ENCODE results near the gene HES6. TPM values are rescaled to one million over a fixed set of nuclear protein-coding genes. Genes with fewer than 3 reads are reported as not detected.

Gene HES6
- total RNA-seq, 6 donors from 2014 or later: 5.2 to 15.8 (median 9.4) TPM

DNA sequence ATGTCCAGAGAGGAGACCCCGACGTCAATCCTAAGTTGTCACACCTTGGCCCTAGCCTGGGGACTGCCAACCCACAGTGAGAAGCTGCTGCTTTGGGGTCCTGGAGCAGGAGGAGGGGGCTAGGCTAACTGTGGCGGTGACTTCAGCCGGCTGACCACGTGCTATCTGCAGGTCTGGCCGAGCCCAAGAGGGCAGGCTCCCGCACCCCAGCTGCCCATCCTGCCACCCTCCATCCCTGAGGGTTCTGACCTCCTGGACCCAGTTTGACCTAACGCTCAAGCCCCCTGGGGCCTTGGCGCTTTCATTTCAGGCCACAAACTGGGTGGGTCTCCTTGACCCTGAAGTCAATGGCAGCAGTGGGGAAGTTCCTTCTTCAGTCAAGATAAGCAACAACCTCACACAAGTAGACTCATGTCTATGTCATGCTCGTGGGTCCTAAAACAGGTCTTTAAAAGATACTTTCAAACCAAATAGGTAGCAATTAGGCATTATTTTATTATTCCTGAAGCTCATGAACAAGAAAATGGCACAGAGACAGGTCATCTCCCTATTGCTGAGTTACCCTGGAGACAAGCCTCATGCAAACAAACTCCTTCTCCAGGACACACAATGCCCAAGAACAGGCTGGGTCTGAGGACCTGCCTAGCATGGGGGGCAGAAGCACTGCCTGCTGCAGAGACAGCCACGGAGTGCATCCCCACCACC is 2.3 kb downstream of the HES6 start:
- no peak for ATAC-seq (ENCODE audit: low FRiP score in 2 of 2)
- no peaks in the 10 kb centered on the region for H3K9me3 ChIP-seq
- TF ChIP-seq POLR2A (IDR thresholded peaks at IDR 0.05): no peak
- no peaks in the 10 kb centered on the region for H3K36me3 ChIP-seq
- H3K27ac ChIP-seq: no peak overlapping the region
- peak in 1 of 2 donors; percentile 15 for DNase-seq
- peaks cover 16 to 35% (median 19%) of the 10 kb centered on the region in 4 donors for H3K4me1 ChIP-seq
- H3K4me3 ChIP-seq: no peak overlapping the region
- peaks cover 0 to 12% (median 4%) of the 10 kb centered on the region in 4 donors for H3K27me3 ChIP-seq
- WGBS, 2 donors: 87 to 89% methylated on average over 7 to 11 of the region's 11 CpGs

- Histone ChIP-seq H3K4me3 (no peak overlapping the region), H3K27ac (no peak overlapping the region), H3K36me3 (no peaks in the 10 kb centered on the region), H3K9me3 (no peaks in the 10 kb centered on the region), H3K4me1 (peaks cover 16 to 38% (median 19%) of the 10 kb centered on the region in 4 donors), H3K27me3 (peaks cover 0 to 12% (median 4%) of the 10 kb centered on the region in 4 donors)
- WGBS, 2 donors: 77 to 93% methylated on average over 3 to 4 of the region's 4 CpGs
- no peak for TF ChIP-seq POLR2A (IDR thresholded peaks at IDR 0.05)
- no peak for TF ChIP-seq EP300 (IDR thresholded peaks at IDR 0.05)
- TF ChIP-seq POLR2AphosphoS5 (IDR thresholded peaks at IDR 0.05): no peak
- DNase-seq (peak in 1 of 2 donors; percentile 12), ATAC-seq (ENCODE audit: low FRiP score in 2 of 2) (no peak)
Observed at GRCh38 chr2:238236571-238236970, 3.3 kb downstream of the HES6 start.

- Histone ChIP-seq H3K36me3 (no peaks in the 10 kb centered on the region), H3K9me3 (no peaks in the 10 kb centered on the region), H3K27ac (no peak overlapping the region), H3K4me1 (peaks cover 16 to 42% (median 21%) of the 10 kb centered on the region in 4 donors), H3K4me3 (no peak overlapping the region), H3K27me3 (peaks cover 0 to 12% (median 3%) of the 10 kb centered on the region in 4 donors)
- 89 to 94% methylated on average over 7 of the region's 7 CpGs for WGBS, 2 donors
- TF ChIP-seq, protein P1, sequence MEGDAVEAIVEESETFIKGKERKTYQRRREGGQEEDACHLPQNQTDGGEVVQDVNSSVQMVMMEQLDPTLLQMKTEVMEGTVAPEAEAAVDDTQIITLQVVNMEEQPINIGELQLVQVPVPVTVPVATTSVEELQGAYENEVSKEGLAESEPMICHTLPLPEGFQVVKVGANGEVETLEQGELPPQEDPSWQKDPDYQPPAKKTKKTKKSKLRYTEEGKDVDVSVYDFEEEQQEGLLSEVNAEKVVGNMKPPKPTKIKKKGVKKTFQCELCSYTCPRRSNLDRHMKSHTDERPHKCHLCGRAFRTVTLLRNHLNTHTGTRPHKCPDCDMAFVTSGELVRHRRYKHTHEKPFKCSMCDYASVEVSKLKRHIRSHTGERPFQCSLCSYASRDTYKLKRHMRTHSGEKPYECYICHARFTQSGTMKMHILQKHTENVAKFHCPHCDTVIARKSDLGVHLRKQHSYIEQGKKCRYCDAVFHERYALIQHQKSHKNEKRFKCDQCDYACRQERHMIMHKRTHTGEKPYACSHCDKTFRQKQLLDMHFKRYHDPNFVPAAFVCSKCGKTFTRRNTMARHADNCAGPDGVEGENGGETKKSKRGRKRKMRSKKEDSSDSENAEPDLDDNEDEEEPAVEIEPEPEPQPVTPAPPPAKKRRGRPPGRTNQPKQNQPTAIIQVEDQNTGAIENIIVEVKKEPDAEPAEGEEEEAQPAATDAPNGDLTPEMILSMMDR (IDR thresholded peaks at IDR 0.05): no peak
- TF ChIP-seq POLR2A (IDR thresholded peaks at IDR 0.05) (no peak), POLR2AphosphoS5 (IDR thresholded peaks at IDR 0.05) (no peak), EP300 (IDR thresholded peaks at IDR 0.05) (no peak)
- no peak for ATAC-seq (ENCODE audit: low FRiP score in 2 of 2)
- DNase-seq: peak in 1 of 2 donors; percentile 18
Observed at GRCh38 chr2:238235856-238236255, 4.0 kb downstream of the HES6 start.

GRCh38 chr2:238235331-238235732 is 4.5 kb downstream of the HES6 start:
- ATAC-seq (ENCODE audit: low FRiP score in 2 of 2) (no peak), DNase-seq (peak in 1 of 2 donors; percentile 35)
- no peak overlapping the region for H3K4me3 ChIP-seq
- WGBS, 2 donors: 65 to 72% methylated on average over 11 of the region's 11 CpGs
- H3K27ac ChIP-seq: no peak overlapping the region
- no peaks in the 10 kb centered on the region for H3K9me3 ChIP-seq
- no peaks in the 10 kb centered on the region for H3K36me3 ChIP-seq
- TF ChIP-seq EP300 (IDR thresholded peaks at IDR 0.05) (no peak), POLR2AphosphoS5 (IDR thresholded peaks at IDR 0.05) (no peak)
- H3K4me1 ChIP-seq: peaks cover 15 to 41% (median 17%) of the 10 kb centered on the region in 4 donors
- peaks cover 0 to 10% (median 2%) of the 10 kb centered on the region in 4 donors for H3K27me3 ChIP-seq

DNA sequence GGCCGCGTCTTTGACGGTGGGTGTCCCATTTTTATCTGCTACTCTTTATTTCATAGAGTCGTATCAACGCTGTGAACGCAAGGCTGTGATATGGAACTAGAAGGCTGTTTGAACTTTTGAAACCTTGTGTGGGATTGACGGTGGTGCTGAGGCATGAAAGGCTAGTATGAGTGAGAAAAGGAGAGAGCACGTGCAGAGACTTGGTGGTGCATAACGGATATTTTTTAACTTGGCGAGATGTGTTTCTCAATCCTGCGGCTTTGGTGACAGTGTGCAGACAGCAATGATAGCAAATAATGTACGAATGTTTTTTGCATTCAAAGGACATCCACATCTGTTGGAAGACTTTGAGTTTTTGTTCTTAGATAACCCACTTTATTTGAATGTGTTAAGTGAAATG is 6.2 kb downstream of the HES6 start:
- no peak for TF ChIP-seq POLR2AphosphoS5 (IDR thresholded peaks at IDR 0.05)
- TF ChIP-seq, protein P1 (IDR thresholded peaks at IDR 0.05): no peak
- TF ChIP-seq POLR2A (IDR thresholded peaks at IDR 0.05): no peak
- no peak for TF ChIP-seq EP300 (IDR thresholded peaks at IDR 0.05)
- ATAC-seq (ENCODE audit: low FRiP score in 2 of 2) (no peak), DNase-seq (no peak)
- WGBS, 2 donors: 82 to 84% methylated on average over 12 of the region's 12 CpGs
- peaks cover 5 to 25% (median 10%) of the 10 kb centered on the region in 4 donors for H3K4me1 ChIP-seq
- peaks cover 0 to 2% (median 0%) of the 10 kb centered on the region in 4 donors for H3K27me3 ChIP-seq
- H3K4me3 ChIP-seq: no peak overlapping the region
- no peak overlapping the region for H3K27ac ChIP-seq
- H3K9me3 ChIP-seq: no peaks in the 10 kb centered on the region
- no peaks in the 10 kb centered on the region for H3K36me3 ChIP-seq

DNA sequence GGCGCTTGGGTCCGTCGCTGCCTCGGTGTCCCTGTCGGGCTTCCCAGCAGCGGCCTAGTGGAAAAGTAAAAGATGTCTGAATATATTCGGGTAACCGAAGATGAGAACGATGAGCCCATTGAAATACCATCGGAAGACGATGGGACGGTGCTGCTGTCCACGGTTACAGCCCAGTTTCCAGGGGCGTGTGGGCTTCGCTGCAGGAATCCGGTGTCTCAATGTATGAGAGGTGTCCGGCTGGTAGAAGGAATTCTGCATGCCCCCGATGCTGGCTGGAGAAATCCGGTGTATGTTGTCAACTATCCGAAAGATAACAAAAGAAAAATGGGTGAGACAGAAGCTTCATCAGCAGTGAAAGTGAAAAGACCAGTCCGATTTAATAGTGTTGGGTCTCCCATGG is 8.0 kb downstream of the HES6 start:
- WGBS, 2 donors: 60 to 70% methylated on average over 21 of the region's 21 CpGs
- ATAC-seq (ENCODE audit: low FRiP score in 2 of 2) (no peak), DNase-seq (no peak)
- H3K36me3 ChIP-seq: no peaks in the 10 kb centered on the region
- no peaks in the 10 kb centered on the region for H3K27me3 ChIP-seq
- no peak overlapping the region for H3K27ac ChIP-seq
- no peaks in the 10 kb centered on the region for H3K9me3 ChIP-seq
- peaks cover 5 to 34% (median 11%) of the 10 kb centered on the region in 4 donors for H3K4me1 ChIP-seq
- TF ChIP-seq, protein P1 (IDR thresholded peaks at IDR 0.05): no peak
- H3K4me3 ChIP-seq: peak overlapping the region in 3 of 4 donors; percentile 43 to 76 (median 62)

Data from upper lobe of left lung (tissue), 6 donors.